Measurements from ENCODE around the gene DPP7. TPM values are rescaled to one million over a fixed set of nuclear protein-coding genes. Genes with fewer than 3 reads are reported as not detected.
A peak's percentile ranks its signal among the peaks of the same experiment; 100 is the strongest.

Gene DPP7
- total RNA-seq, 1 experiment from 2014 or later = 51.6 TPM

DNA sequence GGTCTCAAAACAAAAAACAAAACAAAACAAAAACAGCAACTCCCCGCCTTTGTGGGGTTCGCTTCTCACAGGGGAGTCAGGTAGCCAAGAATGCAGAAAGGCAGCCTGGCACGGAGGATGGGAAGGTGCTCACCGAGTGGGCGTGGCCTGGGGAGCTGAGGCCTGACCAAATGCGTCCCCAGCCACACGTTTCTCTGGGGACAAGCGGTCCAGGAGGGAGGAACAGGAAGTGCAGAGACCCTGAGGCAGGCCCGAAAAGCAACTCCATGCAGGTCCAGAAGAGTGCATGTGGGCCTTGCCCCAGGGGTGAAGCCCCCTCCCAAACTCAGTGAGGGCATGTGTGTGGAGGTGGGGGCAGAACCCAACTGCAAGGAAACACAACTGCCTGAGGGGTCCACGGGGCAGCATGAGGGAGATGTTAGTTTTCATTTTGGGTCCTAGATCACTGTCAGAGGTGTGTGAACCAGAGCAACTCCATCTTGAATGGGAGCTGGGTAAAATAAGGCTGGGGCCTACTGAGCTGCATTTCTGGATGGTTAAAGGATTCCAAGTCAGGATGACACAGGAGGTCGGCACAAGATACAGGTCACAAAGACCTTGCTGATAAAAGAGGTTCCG, 39.8 kb downstream of the DPP7 start:
- H3K4me1 Mint-ChIP-seq (ENCODE audit: low read depth, unreplicated experiment) = peaks cover 9% of the 10 kb centered on the region
- no peaks in the 10 kb centered on the region for H3K27me3 Mint-ChIP-seq (ENCODE audit: unreplicated experiment)
- CTCF ChIA-PET = interaction anchor here (1.5 kb wide), 1 partner anchor 8 kb away, joined by 3 read pairs; no protein-coding TSS in a partner anchor
- peaks cover 14% of the 10 kb centered on the region for H3K36me3 Mint-ChIP-seq (ENCODE audit: insufficient read depth, unreplicated experiment)
- TF ChIP-seq, protein P1, sequence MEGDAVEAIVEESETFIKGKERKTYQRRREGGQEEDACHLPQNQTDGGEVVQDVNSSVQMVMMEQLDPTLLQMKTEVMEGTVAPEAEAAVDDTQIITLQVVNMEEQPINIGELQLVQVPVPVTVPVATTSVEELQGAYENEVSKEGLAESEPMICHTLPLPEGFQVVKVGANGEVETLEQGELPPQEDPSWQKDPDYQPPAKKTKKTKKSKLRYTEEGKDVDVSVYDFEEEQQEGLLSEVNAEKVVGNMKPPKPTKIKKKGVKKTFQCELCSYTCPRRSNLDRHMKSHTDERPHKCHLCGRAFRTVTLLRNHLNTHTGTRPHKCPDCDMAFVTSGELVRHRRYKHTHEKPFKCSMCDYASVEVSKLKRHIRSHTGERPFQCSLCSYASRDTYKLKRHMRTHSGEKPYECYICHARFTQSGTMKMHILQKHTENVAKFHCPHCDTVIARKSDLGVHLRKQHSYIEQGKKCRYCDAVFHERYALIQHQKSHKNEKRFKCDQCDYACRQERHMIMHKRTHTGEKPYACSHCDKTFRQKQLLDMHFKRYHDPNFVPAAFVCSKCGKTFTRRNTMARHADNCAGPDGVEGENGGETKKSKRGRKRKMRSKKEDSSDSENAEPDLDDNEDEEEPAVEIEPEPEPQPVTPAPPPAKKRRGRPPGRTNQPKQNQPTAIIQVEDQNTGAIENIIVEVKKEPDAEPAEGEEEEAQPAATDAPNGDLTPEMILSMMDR (IDR thresholded peaks at IDR 0.05; ENCODE audit: unreplicated experiment) = no peak
- no peak overlapping the region for H3K27ac Mint-ChIP-seq (ENCODE audit: unreplicated experiment)
- DNase-seq = no peak
- intact Hi-C loops (cut with micrococcal nuclease; ENCODE audit: unreplicated experiment) = no loop called here
- H3K9me3 Mint-ChIP-seq (ENCODE audit: low read depth, unreplicated experiment) = no peaks in the 10 kb centered on the region
- no TSS peak for BruUV-seq (replicated peaks)
- no peak overlapping the region for H3K4me3 Mint-ChIP-seq (ENCODE audit: low read depth, unreplicated experiment)

DNA sequence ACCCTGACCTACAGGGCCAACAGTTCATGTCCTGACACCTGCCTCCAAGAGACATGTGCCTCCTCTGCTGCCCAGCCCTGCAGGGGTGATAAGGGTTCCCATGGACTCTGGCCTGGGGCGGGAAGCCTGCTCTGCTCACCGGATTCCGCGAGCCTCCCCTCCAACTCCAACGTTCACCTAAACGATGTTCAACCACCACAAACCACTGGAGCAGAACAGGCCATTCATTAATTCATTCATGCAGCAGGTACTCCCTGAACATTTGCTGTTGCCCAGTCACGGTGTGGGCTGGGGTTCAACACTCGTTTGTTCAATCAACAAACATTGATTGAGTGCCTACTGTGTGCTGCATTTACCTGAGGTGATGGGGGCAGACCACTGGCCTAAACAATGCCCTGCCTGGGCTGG, 40.5 kb downstream of the DPP7 start:
- TF ChIP-seq, protein P1 (IDR thresholded peaks at IDR 0.05; ENCODE audit: unreplicated experiment) = no peak
- BruUV-seq (replicated peaks) = no TSS peak
- Mint-ChIP-seq H3K4me1 (ENCODE audit: low read depth, unreplicated experiment) (peaks cover 9% of the 10 kb centered on the region), H3K36me3 (ENCODE audit: insufficient read depth, unreplicated experiment) (peaks cover 22% of the 10 kb centered on the region), H3K4me3 (ENCODE audit: low read depth, unreplicated experiment) (no peak overlapping the region), H3K27ac (ENCODE audit: unreplicated experiment) (no peak overlapping the region), H3K27me3 (ENCODE audit: unreplicated experiment) (no peaks in the 10 kb centered on the region), H3K9me3 (ENCODE audit: low read depth, unreplicated experiment) (no peaks in the 10 kb centered on the region)
- CTCF ChIA-PET = interaction anchor here (1.5 kb wide), 1 partner anchor 9 kb away, joined by 3 read pairs; no protein-coding TSS in a partner anchor
- no peak for DNase-seq
- intact Hi-C loops (cut with micrococcal nuclease; ENCODE audit: unreplicated experiment) = no loop called here

DNA sequence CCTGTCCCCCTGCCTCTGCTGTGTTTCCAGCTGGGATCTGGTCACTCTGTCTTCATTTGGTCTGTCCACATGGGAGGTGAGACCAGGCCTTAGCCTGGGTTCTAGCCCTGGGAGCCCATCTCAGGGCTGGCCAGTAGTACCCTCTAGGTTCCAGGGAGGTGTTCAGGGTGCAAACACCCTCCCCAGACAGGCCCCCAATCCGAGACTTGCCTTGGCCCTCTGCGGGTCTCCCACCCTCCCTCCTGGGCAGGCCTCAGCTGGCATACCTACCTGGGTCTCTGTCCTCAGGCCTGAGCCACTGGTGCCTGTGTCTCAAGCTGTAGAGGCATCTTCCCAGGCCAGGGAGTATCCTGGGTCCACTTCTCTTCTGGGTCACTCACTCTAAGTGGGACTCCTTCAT, 43.3 kb downstream of the DPP7 start:
- TF ChIP-seq, protein P1 (IDR thresholded peaks at IDR 0.05; ENCODE audit: unreplicated experiment) = no peak
- intact Hi-C loops (cut with micrococcal nuclease; ENCODE audit: unreplicated experiment) = no loop called here
- Mint-ChIP-seq H3K36me3 (ENCODE audit: insufficient read depth, unreplicated experiment) (peaks cover 25% of the 10 kb centered on the region), H3K4me1 (ENCODE audit: low read depth, unreplicated experiment) (peaks cover 16% of the 10 kb centered on the region), H3K4me3 (ENCODE audit: low read depth, unreplicated experiment) (peak overlapping the region; percentile 70), H3K27me3 (ENCODE audit: unreplicated experiment) (no peaks in the 10 kb centered on the region), H3K27ac (ENCODE audit: unreplicated experiment) (peak overlapping the region; percentile 44), H3K9me3 (ENCODE audit: low read depth, unreplicated experiment) (no peaks in the 10 kb centered on the region)
- CTCF ChIA-PET = interaction anchor here (2.0 kb wide), 1 partner anchor 15 kb away, joined by 10 read pairs; the partner anchor contains the start of gene MAN1B1
- no TSS peak for BruUV-seq (replicated peaks)
- DNase-seq = no peak

DNA sequence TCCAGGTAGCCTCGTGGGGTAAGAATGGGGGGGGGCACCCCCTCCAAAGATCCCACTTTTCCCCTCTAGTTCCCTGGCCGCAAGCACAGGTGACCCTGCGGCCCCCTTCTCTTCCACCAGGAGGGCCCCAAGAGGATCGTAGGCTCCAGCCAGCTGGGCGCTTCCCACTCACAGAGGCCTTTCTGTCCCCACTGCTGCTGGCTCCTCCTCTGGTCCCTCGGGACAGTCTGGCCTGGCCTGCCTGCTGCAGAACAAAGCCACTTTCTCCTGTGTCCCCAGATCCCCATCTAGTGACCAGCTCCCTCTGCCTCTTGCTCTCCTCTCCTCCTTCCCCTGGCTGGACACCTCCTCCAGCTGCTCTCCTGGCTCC, 43.6 kb downstream of the DPP7 start:
- no peak for DNase-seq
- Mint-ChIP-seq H3K27ac (ENCODE audit: unreplicated experiment) (peak overlapping the region; percentile 44), H3K27me3 (ENCODE audit: unreplicated experiment) (no peaks in the 10 kb centered on the region), H3K9me3 (ENCODE audit: low read depth, unreplicated experiment) (no peaks in the 10 kb centered on the region), H3K4me1 (ENCODE audit: low read depth, unreplicated experiment) (peaks cover 16% of the 10 kb centered on the region), H3K36me3 (ENCODE audit: insufficient read depth, unreplicated experiment) (peaks cover 25% of the 10 kb centered on the region), H3K4me3 (ENCODE audit: low read depth, unreplicated experiment) (peak overlapping the region; percentile 70)
- no TSS peak for BruUV-seq (replicated peaks)
- CTCF ChIA-PET = interaction anchor here (2.0 kb wide), 1 partner anchor 16 kb away, joined by 10 read pairs; the partner anchor contains the start of gene MAN1B1
- intact Hi-C loops (cut with micrococcal nuclease; ENCODE audit: unreplicated experiment) = no loop called here
- TF ChIP-seq, protein P1 (IDR thresholded peaks at IDR 0.05; ENCODE audit: unreplicated experiment) = no peak

All from Calu3 (cell line).